ENCODE measurements around the gene BANP.
"Not testable (repeated sequence)": the region's sequence is repeated elsewhere in the genome, so short reads cannot be mapped to it uniquely, and the experiment has no call there.

BANP gene

GRCh38 chr16:88026964-88027938 lies 76.0 kb downstream of the BANP start:
- in situ Hi-C loops (cut with MboI; ENCODE audit: low pct_unique_long_range_greater_than_20kb, low sequenced_read_pairs, unreplicated experiment), result no loop called here
- no peak for DNase-seq (ENCODE audit: low spot score)
- TF ChIP-seq CTCF (IDR thresholded peaks at IDR 0.05; ENCODE audit: extremely low read depth, insufficient read depth, missing control alignments), result no peak

GRCh38 chr16:88028177-88028930 lies 77.1 kb downstream of the BANP start:
- DNase-seq (ENCODE audit: low spot score); in situ Hi-C loops (cut with MboI; ENCODE audit: low pct_unique_long_range_greater_than_20kb, low sequenced_read_pairs, unreplicated experiment): not testable (repeated sequence)

GRCh38 chr16:88030498-88030897 lies 79.3 kb downstream of the BANP start:
- no peak for DNase-seq (ENCODE audit: low spot score)
- in situ Hi-C loops (cut with MboI; ENCODE audit: low pct_unique_long_range_greater_than_20kb, low sequenced_read_pairs, unreplicated experiment), result no loop called here
- no peak for TF ChIP-seq CTCF (IDR thresholded peaks at IDR 0.05; ENCODE audit: extremely low read depth, insufficient read depth, missing control alignments)

GRCh38 chr16:88030961-88031360 lies 79.7 kb downstream of the BANP start:
- DNase-seq (ENCODE audit: low spot score); in situ Hi-C loops (cut with MboI; ENCODE audit: low pct_unique_long_range_greater_than_20kb, low sequenced_read_pairs, unreplicated experiment): not testable (repeated sequence)

DNA sequence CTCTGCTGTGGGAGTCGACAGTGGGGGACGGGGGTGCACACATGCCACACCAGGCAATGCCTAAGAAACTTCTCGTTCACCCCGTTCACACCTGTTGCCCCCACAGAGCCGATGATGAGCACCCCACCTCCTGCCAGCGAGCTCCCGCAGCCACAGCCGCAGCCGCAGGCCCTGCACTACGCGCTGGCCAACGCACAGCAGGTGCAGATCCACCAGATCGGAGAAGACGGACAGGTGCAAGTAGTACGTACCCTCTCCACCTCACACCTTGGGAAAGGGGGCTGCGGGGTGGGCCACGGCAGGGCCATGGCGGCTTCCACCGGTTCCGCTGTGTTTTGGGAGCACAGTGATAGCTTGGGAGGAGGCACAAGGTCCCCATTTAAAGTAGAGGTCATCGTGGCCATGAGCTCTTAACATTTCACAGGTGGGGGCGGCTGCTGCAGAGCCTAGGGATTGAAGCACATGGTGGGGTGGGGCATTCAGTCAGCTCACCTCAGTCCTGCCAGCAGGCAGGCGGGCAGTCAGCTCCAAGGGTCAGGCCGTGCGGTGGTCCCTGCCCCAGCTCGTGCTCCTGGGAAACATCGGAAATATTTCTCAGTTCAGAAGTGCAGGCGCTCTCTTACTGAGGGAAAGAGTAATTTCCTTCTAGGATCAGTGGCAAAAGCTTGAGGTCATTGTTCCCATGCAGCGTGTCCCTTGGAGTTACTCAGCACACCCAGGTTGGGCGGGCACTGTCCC lies 81.9 kb downstream of the BANP start:
- in situ Hi-C loops (cut with MboI; ENCODE audit: low pct_unique_long_range_greater_than_20kb, low sequenced_read_pairs, unreplicated experiment); DNase-seq (ENCODE audit: low spot score): not testable (repeated sequence)

- no peak for TF ChIP-seq CTCF (IDR thresholded peaks at IDR 0.05; ENCODE audit: extremely low read depth, insufficient read depth, missing control alignments)
- no peak for DNase-seq (ENCODE audit: low spot score)
- in situ Hi-C loops (cut with MboI; ENCODE audit: low pct_unique_long_range_greater_than_20kb, low sequenced_read_pairs, unreplicated experiment), result no loop called here
Observed at GRCh38 chr16:88034770-88035169, 83.5 kb downstream of the BANP start.

DNA sequence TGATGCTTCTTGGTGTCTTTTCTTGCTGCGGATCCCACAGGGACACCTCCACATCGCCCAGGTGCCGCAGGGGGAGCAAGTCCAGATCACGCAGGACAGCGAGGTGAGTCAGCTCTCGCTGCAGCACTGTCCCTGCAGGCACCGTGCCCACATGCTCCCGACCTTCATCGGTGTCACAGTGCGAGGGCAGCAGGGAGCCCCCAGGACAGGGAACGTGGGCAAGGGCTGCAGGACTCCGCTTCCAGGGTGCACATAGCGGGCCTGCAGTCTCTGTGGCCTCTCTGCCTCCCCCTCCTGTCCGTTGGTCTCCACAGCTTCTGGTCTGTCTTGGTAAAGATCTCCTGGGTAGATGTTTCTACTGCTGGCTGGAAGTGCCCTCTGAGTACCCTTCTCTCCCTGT lies 84.1 kb downstream of the BANP start:
- no peak for DNase-seq (ENCODE audit: low spot score)
- in situ Hi-C loops (cut with MboI; ENCODE audit: low pct_unique_long_range_greater_than_20kb, low sequenced_read_pairs, unreplicated experiment), result no loop called here
- no peak for TF ChIP-seq CTCF (IDR thresholded peaks at IDR 0.05; ENCODE audit: extremely low read depth, insufficient read depth, missing control alignments)

- in situ Hi-C loops (cut with MboI; ENCODE audit: low pct_unique_long_range_greater_than_20kb, low sequenced_read_pairs, unreplicated experiment); DNase-seq (ENCODE audit: low spot score): not testable (repeated sequence)
Observed at GRCh38 chr16:88035884-88036639, 84.8 kb downstream of the BANP start.

DNA sequence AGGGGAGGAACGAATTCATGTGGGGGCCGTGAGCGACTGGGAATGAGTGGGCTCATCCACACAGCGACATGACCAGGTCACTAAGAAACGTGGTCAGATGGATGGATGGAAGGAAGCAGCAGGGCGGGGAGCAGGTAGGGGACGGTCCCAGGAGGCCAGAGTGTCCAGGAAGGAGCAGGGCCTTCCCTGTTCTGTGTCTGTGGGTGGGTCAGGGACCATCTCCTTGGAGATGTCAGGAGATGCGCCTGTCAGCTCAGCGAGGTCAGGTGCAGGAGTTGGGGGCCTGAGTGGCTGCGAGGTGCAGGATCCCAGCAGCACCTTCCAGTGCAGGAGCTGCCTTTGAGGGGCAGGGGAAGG lies 85.4 kb downstream of the BANP start:
- in situ Hi-C loops (cut with MboI; ENCODE audit: low pct_unique_long_range_greater_than_20kb, low sequenced_read_pairs, unreplicated experiment); DNase-seq (ENCODE audit: low spot score): not testable (repeated sequence)

DNA sequence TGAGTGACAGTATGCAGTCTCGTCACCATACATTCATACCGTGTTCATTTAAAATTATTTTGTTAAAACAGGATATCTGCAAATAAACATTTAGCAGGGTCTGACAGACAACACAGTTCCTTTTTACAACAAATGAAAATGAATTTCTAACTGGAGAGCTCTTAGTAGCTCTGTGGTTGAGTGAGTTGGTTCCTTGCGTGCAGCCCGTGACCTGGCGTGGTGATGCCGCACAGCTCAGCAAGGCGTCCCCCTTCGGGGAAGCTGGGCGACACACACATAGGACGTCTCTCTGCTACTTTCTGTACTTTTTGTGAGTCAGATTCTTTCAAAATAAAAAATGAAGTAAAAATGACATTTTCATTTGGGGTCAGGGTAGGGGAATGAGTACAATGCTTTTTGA lies 86.1 kb downstream of the BANP start:
- in situ Hi-C loops (cut with MboI; ENCODE audit: low pct_unique_long_range_greater_than_20kb, low sequenced_read_pairs, unreplicated experiment), result not testable (repeated sequence)

DNA sequence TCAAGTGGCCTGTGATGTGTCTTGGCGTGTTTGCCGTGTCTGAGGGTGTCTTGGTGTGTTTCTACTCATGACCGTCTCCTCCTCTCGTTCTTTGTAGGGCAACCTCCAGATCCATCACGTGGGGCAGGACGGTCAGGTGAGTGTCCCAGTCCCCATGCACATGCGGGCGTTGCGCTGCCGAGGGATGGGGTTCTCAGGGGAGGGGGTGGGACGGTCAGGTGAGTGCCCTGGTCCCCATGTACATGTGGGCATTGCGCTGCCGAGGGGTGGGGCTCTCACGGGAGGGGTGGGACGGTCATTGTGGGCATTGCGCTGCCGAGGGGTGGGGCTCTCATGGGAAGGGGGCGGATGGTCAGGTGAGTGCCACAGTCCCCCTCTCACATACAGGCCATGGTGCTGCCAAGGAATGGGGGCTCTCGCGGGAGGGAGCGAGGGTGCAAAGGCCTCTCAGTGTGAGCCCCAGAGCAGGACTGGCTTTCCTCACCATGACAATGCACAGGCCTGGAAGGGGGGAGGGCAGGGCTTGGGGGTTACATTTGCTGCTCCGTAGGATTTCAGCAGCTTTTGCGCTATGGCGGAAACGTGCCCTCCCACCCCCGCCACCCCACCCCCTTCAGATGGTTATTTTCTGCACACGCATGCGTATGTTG lies 86.8 kb downstream of the BANP start:
- in situ Hi-C loops (cut with MboI; ENCODE audit: low pct_unique_long_range_greater_than_20kb, low sequenced_read_pairs, unreplicated experiment), result not testable (repeated sequence)

More for the DNA sequence above, 86.1 kb downstream of the BANP start:
- DNase-seq (ENCODE audit: low spot score), result not testable (repeated sequence)

More for the DNA sequence above, 86.8 kb downstream of the BANP start:
- not testable (repeated sequence) for DNase-seq (ENCODE audit: low spot score)

Data from GM13977 (cell line).